ENCODE results near the gene SEMA3G.

Gene SEMA3G

GRCh38 chr3:52405601-52406110, 39.2 kb downstream of the SEMA3G start:
- Histone ChIP-seq H3K4me3 (ENCODE audit: low read length) (no peak overlapping the region), H3K27ac (ENCODE audit: low read depth, low read length) (no peak overlapping the region), H3K9ac (ENCODE audit: low read length) (no peak overlapping the region), H3K27me3 (ENCODE audit: control insufficient read depth, insufficient read depth, low read length) (no peaks in the 10 kb centered on the region), H3K36me3 (ENCODE audit: control insufficient read depth, insufficient read depth, low read length) (peaks cover 63% of the 10 kb centered on the region), H3K4me1 (ENCODE audit: control insufficient read depth, insufficient read depth, low read length) (peaks cover 12% of the 10 kb centered on the region)

- H3K27ac ChIP-seq (ENCODE audit: low read depth, low read length) = no peak overlapping the region
- peaks cover 12% of the 10 kb centered on the region for H3K4me1 ChIP-seq (ENCODE audit: control insufficient read depth, insufficient read depth, low read length)
- no peak overlapping the region for H3K9ac ChIP-seq (ENCODE audit: low read length)
- peaks cover 65% of the 10 kb centered on the region for H3K36me3 ChIP-seq (ENCODE audit: control insufficient read depth, insufficient read depth, low read length)
- no peak overlapping the region for H3K4me3 ChIP-seq (ENCODE audit: low read length)
- H3K27me3 ChIP-seq (ENCODE audit: control insufficient read depth, insufficient read depth, low read length) = no peaks in the 10 kb centered on the region
These were observed 39.8 kb downstream of the SEMA3G start for GRCh38 chr3:52405066-52405465.

GRCh38 chr3:52404391-52404790, 40.5 kb downstream of the SEMA3G start:
- peaks cover 65% of the 10 kb centered on the region for H3K36me3 ChIP-seq (ENCODE audit: control insufficient read depth, insufficient read depth, low read length)
- H3K4me1 ChIP-seq (ENCODE audit: control insufficient read depth, insufficient read depth, low read length) = peaks cover 12% of the 10 kb centered on the region

GRCh38 chr3:52403955-52404354, 40.9 kb downstream of the SEMA3G start:
- no peaks in the 10 kb centered on the region for H3K27me3 ChIP-seq (ENCODE audit: control insufficient read depth, insufficient read depth, low read length)
- H3K9ac ChIP-seq (ENCODE audit: low read length) = no peak overlapping the region
- H3K4me3 ChIP-seq (ENCODE audit: low read length) = no peak overlapping the region
- no peak overlapping the region for H3K27ac ChIP-seq (ENCODE audit: low read depth, low read length)
- peaks cover 9% of the 10 kb centered on the region for H3K4me1 ChIP-seq (ENCODE audit: control insufficient read depth, insufficient read depth, low read length)
- H3K36me3 ChIP-seq (ENCODE audit: control insufficient read depth, insufficient read depth, low read length) = peaks cover 65% of the 10 kb centered on the region

More at GRCh38 chr3:52404391-52404790, 40.5 kb downstream of the SEMA3G start:
- Histone ChIP-seq H3K27me3 (ENCODE audit: control insufficient read depth, insufficient read depth, low read length) (no peaks in the 10 kb centered on the region), H3K4me3 (ENCODE audit: low read length) (no peak overlapping the region), H3K27ac (ENCODE audit: low read depth, low read length) (no peak overlapping the region), H3K9ac (ENCODE audit: low read length) (no peak overlapping the region)

- Histone ChIP-seq H3K4me1 (ENCODE audit: control insufficient read depth, insufficient read depth, low read length) (peaks cover 4% of the 10 kb centered on the region), H3K36me3 (ENCODE audit: control insufficient read depth, insufficient read depth, low read length) (peaks cover 65% of the 10 kb centered on the region), H3K4me3 (ENCODE audit: low read length) (no peak overlapping the region), H3K9ac (ENCODE audit: low read length) (no peak overlapping the region), H3K27me3 (ENCODE audit: control insufficient read depth, insufficient read depth, low read length) (no peaks in the 10 kb centered on the region), H3K27ac (ENCODE audit: low read depth, low read length) (no peak overlapping the region)
These were observed 41.5 kb downstream of the SEMA3G start for GRCh38 chr3:52403271-52403841.

- Histone ChIP-seq H3K36me3 (ENCODE audit: control insufficient read depth, insufficient read depth, low read length) (peaks cover 60% of the 10 kb centered on the region), H3K27ac (ENCODE audit: low read depth, low read length) (no peak overlapping the region), H3K9ac (ENCODE audit: low read length) (no peak overlapping the region), H3K27me3 (ENCODE audit: control insufficient read depth, insufficient read depth, low read length) (no peaks in the 10 kb centered on the region), H3K4me3 (ENCODE audit: low read length) (no peak overlapping the region), H3K4me1 (ENCODE audit: control insufficient read depth, insufficient read depth, low read length) (peaks cover under 1% of the 10 kb centered on the region)
These were observed 42.1 kb downstream of the SEMA3G start for GRCh38 chr3:52402706-52403270.

GRCh38 chr3:52402101-52402521, 42.8 kb downstream of the SEMA3G start:
- no peaks in the 10 kb centered on the region for H3K27me3 ChIP-seq (ENCODE audit: control insufficient read depth, insufficient read depth, low read length)
- H3K36me3 ChIP-seq (ENCODE audit: control insufficient read depth, insufficient read depth, low read length) = peaks cover 54% of the 10 kb centered on the region
- no peak overlapping the region for H3K4me3 ChIP-seq (ENCODE audit: low read length)
- H3K4me1 ChIP-seq (ENCODE audit: control insufficient read depth, insufficient read depth, low read length) = no peaks in the 10 kb centered on the region
- H3K27ac ChIP-seq (ENCODE audit: low read depth, low read length) = no peak overlapping the region
- no peak overlapping the region for H3K9ac ChIP-seq (ENCODE audit: low read length)

- Histone ChIP-seq H3K4me1 (ENCODE audit: control insufficient read depth, insufficient read depth, low read length) (no peaks in the 10 kb centered on the region), H3K27ac (ENCODE audit: low read depth, low read length) (no peak overlapping the region), H3K4me3 (ENCODE audit: low read length) (no peak overlapping the region), H3K36me3 (ENCODE audit: control insufficient read depth, insufficient read depth, low read length) (peaks cover 49% of the 10 kb centered on the region), H3K27me3 (ENCODE audit: control insufficient read depth, insufficient read depth, low read length) (no peaks in the 10 kb centered on the region), H3K9ac (ENCODE audit: low read length) (no peak overlapping the region)
These were observed 43.4 kb downstream of the SEMA3G start for GRCh38 chr3:52401551-52401950.

GRCh38 chr3:52401021-52401420, 43.9 kb downstream of the SEMA3G start:
- Histone ChIP-seq H3K4me1 (ENCODE audit: control insufficient read depth, insufficient read depth, low read length) (no peaks in the 10 kb centered on the region), H3K27me3 (ENCODE audit: control insufficient read depth, insufficient read depth, low read length) (no peaks in the 10 kb centered on the region), H3K36me3 (ENCODE audit: control insufficient read depth, insufficient read depth, low read length) (peaks cover 43% of the 10 kb centered on the region), H3K27ac (ENCODE audit: low read depth, low read length) (no peak overlapping the region), H3K9ac (ENCODE audit: low read length) (no peak overlapping the region), H3K4me3 (ENCODE audit: low read length) (no peak overlapping the region)

- H3K9ac ChIP-seq (ENCODE audit: low read length) = no peak overlapping the region
- no peaks in the 10 kb centered on the region for H3K27me3 ChIP-seq (ENCODE audit: control insufficient read depth, insufficient read depth, low read length)
- no peak overlapping the region for H3K27ac ChIP-seq (ENCODE audit: low read depth, low read length)
- peaks cover 36% of the 10 kb centered on the region for H3K36me3 ChIP-seq (ENCODE audit: control insufficient read depth, insufficient read depth, low read length)
- no peak overlapping the region for H3K4me3 ChIP-seq (ENCODE audit: low read length)
- no peaks in the 10 kb centered on the region for H3K4me1 ChIP-seq (ENCODE audit: control insufficient read depth, insufficient read depth, low read length)
These were observed 44.6 kb downstream of the SEMA3G start for GRCh38 chr3:52400275-52400793.

GRCh38 chr3:52399593-52399992, 45.3 kb downstream of the SEMA3G start:
- Histone ChIP-seq H3K27ac (ENCODE audit: low read depth, low read length) (no peak overlapping the region), H3K4me3 (ENCODE audit: low read length) (no peak overlapping the region), H3K36me3 (ENCODE audit: control insufficient read depth, insufficient read depth, low read length) (peaks cover 30% of the 10 kb centered on the region), H3K4me1 (ENCODE audit: control insufficient read depth, insufficient read depth, low read length) (no peaks in the 10 kb centered on the region), H3K9ac (ENCODE audit: low read length) (no peak overlapping the region), H3K27me3 (ENCODE audit: control insufficient read depth, insufficient read depth, low read length) (no peaks in the 10 kb centered on the region)

- no peaks in the 10 kb centered on the region for H3K27me3 ChIP-seq (ENCODE audit: control insufficient read depth, insufficient read depth, low read length)
- H3K27ac ChIP-seq (ENCODE audit: low read depth, low read length) = no peak overlapping the region
- no peak overlapping the region for H3K4me3 ChIP-seq (ENCODE audit: low read length)
- no peaks in the 10 kb centered on the region for H3K4me1 ChIP-seq (ENCODE audit: control insufficient read depth, insufficient read depth, low read length)
- H3K36me3 ChIP-seq (ENCODE audit: control insufficient read depth, insufficient read depth, low read length) = peaks cover 26% of the 10 kb centered on the region
- H3K9ac ChIP-seq (ENCODE audit: low read length) = no peak overlapping the region
These were observed 45.8 kb downstream of the SEMA3G start for GRCh38 chr3:52399131-52399530.

GRCh38 chr3:52398670-52399081, 46.2 kb downstream of the SEMA3G start:
- no peaks in the 10 kb centered on the region for H3K4me1 ChIP-seq (ENCODE audit: control insufficient read depth, insufficient read depth, low read length)

More at GRCh38 chr3:52398670-52399081, 46.2 kb downstream of the SEMA3G start:
- no peak overlapping the region for H3K4me3 ChIP-seq (ENCODE audit: low read length)
- no peak overlapping the region for H3K27ac ChIP-seq (ENCODE audit: low read depth, low read length)
- H3K27me3 ChIP-seq (ENCODE audit: control insufficient read depth, insufficient read depth, low read length) = no peaks in the 10 kb centered on the region
- H3K36me3 ChIP-seq (ENCODE audit: control insufficient read depth, insufficient read depth, low read length) = peaks cover 21% of the 10 kb centered on the region
- no peak overlapping the region for H3K9ac ChIP-seq (ENCODE audit: low read length)

Data from rectal smooth muscle tissue (tissue), 1 donor.